A549 treated with RU486 at 1 μM for 4 hours (cell line): ENCODE results near the gene C19orf33. TPM values are rescaled to one million over a fixed set of nuclear protein-coding genes. Genes with fewer than 3 reads are reported as not detected.

Experiments
- total RNA-seq: library from RNA; stranded (reverse); fragments of 200-300 nt; extraction: Qiagen RNA extraction; gene quantifications from 5 replicates; pipeline ENCODE4 v1.2.3, GENCODE V29; 2022; ENCODE audit warnings: low read depth

C19orf33 gene
- total RNA-seq, result 617 to 825 TPM (median 744 TPM) in 5 replicates

GRCh38 chr19:38303517-38304351 is at the start of gene C19orf33:
Gene C19orf33 (plus strand): TSS chr19:38304251. CDS start chr19:38304262, 11 bp downstream.

GRCh38 chr19:38264486-38265212 is 39.4 kb upstream of the C19orf33 start, which contains the start of gene SPINT2:
Gene SPINT2 (plus strand): TSS chr19:38264573. CDS start chr19:38264893, 320 bp downstream.

GRCh38 chr19:38315657-38316476 is 11.8 kb downstream of the C19orf33 start, which contains the start of gene YIF1B:
Gene YIF1B (minus strand): TSS chr19:38315947. CDS start chr19:38315917, 30 bp downstream.

GRCh38 chr19:38319421-38320258 is 15.6 kb downstream of the C19orf33 start, which contains the start of gene KCNK6:
Gene KCNK6 (plus strand): TSS chr19:38319845. CDS start chr19:38319951, 106 bp downstream.

Other genes with a start within 250 kb of the C19orf33 start
- 3.0 to 4.4 TPM (median 3.6 TPM) in 5 replicates for gene DPF1, start 80.0 kb upstream of the C19orf33 start, total RNA-seq
- gene PPP1R14A, start 47.9 kb upstream of the C19orf33 start, total RNA-seq, result 107 to 158 TPM (median 132 TPM) in 5 replicates
- gene SPINT2, start 39.7 kb upstream of the C19orf33 start, total RNA-seq, result 262 to 412 TPM (median 361 TPM) in 5 replicates
- 89.6 to 134 TPM (median 124 TPM) in 5 replicates for gene YIF1B, start 11.7 kb downstream of the C19orf33 start, total RNA-seq
- 4.3 to 6.0 TPM (median 5.1 TPM) in 5 replicates for gene KCNK6, start 15.6 kb downstream of the C19orf33 start, total RNA-seq
- gene CATSPERG, start 31.6 kb downstream of the C19orf33 start, total RNA-seq, result 0.99 to 1.7 TPM (median 1.4 TPM) in 5 replicates
- gene PSMD8, start 70.3 kb downstream of the C19orf33 start, total RNA-seq, result 470 to 589 TPM (median 496 TPM) in 5 replicates
- 0.11 to 0.75 TPM (median 0.47 TPM) in 5 replicates for gene GGN, start 83.8 kb downstream of the C19orf33 start, total RNA-seq
- 1.9 to 4.0 TPM (median 3.4 TPM) in 5 replicates for gene SPRED3, start 84.4 kb downstream of the C19orf33 start, total RNA-seq
- gene FAM98C, start 98.8 kb downstream of the C19orf33 start, total RNA-seq, result 16.8 to 31.3 TPM (median 25.6 TPM) in 5 replicates
- gene RASGRP4, start 122.0 kb downstream of the C19orf33 start, total RNA-seq, result 0.09 TPM in 1 of 5 replicates, not detected in the others
- 4.0 to 6.1 TPM (median 5.0 TPM) in 5 replicates for gene RYR1, start 129.4 kb downstream of the C19orf33 start, total RNA-seq